22Rv1 (cell line): ENCODE measurements around the gene DIP2A.

Experiments
- CTCF ChIP-seq: fragments of 450-650 bp; IDR thresholded peaks from 2 replicates; pipeline ENCODE4 v1.5.1; 2017; ENCODE audit warnings: mild to moderate bottlenecking
- ZFX ChIP-seq: fragments of 450-650 bp; IDR thresholded peaks from 2 replicates; pipeline ENCODE4 v1.6.1; 2017; ENCODE audit warnings: antibody characterized with exemption, borderline replicate concordance

GRCh38 chr21:46457801-46458314 is 833 bp upstream of the DIP2A start:
- TF ChIP-seq CTCF (no peak), ZFX (no peak)
